GM21423 (cell line): Measurements from ENCODE around the gene ZDHHC14.

Experiments
- ATAC-seq: cut with Tn5 transposase; IDR thresholded peaks from one replicate; pipeline ENCODE4 v1.9.1; 2021; ENCODE audit warnings: mild to moderate bottlenecking, moderate library complexity; ENCODE audit not compliant: unreplicated experiment

ZDHHC14 gene

DNA sequence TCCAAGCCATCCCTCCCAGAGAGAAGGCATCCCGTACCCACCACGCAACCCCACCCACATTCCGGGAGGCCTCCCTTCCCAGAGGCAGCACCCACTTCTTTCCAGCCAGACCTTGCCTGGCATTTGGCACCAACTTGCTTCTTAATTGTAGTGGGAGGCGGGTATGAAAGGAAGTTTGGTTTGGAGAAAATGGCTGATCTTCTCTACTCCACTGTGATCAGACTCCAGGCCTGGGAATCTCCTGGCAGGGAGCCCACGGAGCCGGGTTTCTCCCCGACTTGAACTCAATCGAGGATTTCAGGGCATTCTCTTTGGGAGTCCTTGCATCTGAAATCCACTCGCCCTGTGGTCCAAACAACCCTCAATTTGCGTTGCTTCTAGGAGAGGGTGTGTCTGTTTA, 107.1 kb downstream of the ZDHHC14 start:
- no peak for ATAC-seq

DNA sequence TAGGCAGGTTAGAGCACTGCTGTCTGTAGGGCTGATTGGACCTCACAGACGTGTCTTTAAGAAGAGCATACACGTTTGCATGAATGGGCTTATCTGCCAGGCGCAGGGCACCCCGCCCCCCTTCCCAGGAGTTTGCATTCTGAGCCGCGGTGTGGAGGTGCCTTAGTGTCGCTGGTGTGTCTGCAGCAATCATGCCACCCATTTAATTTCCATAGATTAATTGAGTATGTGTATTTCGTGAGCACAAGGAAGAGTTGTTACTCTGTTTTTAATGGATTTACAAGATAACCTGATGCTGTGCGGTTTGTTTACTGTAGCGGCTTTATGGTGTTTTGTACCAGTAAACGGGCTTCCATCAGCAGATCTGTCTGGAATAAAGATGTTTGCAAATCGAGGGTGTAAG, 107.7 kb downstream of the ZDHHC14 start:
- no peak for ATAC-seq

- no peak for ATAC-seq
Measured at GRCh38 chr6:157490611-157491269, 109.8 kb downstream of the ZDHHC14 start.

GRCh38 chr6:157491571-157492232, 110.7 kb downstream of the ZDHHC14 start:
- no peak for ATAC-seq

DNA sequence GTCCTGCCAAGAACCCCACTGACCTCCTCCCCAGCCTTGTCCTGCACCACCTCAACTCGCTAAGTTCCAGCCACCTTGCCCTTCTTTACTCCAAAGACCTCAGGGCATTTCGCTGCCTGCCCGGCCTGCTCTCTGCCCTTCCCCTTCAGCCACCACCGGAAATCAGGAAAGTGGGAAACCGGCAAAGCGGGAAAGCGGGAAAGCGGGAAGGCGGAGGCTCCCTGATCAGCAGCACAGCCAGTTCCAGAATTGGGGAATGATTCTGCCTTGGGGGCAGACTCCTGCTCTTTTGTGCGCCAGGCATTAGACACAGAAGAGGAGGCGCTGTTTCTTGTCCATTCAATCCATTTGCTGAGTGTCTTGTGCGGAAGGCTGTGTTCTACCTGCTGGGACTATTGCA, 111.3 kb downstream of the ZDHHC14 start:
- no peak for ATAC-seq

DNA sequence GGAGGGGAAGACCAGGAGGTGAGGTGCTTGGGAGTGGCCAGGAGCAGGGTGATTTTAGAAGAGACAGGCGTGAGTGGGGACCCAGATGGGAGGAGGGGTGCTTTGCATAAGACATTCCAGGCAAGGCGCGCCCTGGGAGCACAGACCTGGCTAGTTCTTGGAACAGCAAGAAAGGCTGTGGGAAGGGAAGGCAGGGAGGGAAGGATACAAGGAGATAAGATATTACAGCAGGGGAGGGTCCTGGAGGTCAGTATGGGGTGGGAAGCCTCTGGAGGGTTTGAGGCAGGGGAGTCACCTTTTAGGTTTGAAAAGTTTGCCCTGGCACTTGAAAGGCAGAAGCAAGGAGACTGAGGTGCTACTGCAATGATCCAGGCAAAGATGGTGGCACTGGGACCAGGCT, 111.8 kb downstream of the ZDHHC14 start:
- ATAC-seq = no peak

DNA sequence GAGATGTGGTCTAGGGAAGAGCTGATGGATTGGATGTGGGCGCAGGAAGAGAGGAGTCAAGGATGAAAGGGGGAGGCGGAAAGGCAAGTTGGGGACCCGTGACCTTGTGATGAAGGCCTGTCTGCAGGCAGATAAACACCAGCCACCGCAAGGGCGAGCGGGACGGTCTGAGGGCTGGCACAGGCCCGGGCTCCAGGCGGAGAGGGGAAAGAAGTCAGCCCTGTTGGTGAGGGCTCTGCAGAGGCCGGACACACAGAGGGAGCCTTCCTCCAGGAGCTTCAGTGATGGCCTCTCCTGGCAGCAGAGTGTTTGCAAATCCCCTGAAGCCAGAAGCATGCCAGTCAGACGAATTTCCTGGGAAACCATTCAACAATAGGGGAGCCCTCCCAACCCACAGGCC, 112.2 kb downstream of the ZDHHC14 start:
- ATAC-seq = no peak

- no peak for ATAC-seq
Measured at GRCh38 chr6:157493576-157493975, 112.6 kb downstream of the ZDHHC14 start.

- no peak for ATAC-seq
Measured at GRCh38 chr6:157494132-157494710, 113.2 kb downstream of the ZDHHC14 start.

DNA sequence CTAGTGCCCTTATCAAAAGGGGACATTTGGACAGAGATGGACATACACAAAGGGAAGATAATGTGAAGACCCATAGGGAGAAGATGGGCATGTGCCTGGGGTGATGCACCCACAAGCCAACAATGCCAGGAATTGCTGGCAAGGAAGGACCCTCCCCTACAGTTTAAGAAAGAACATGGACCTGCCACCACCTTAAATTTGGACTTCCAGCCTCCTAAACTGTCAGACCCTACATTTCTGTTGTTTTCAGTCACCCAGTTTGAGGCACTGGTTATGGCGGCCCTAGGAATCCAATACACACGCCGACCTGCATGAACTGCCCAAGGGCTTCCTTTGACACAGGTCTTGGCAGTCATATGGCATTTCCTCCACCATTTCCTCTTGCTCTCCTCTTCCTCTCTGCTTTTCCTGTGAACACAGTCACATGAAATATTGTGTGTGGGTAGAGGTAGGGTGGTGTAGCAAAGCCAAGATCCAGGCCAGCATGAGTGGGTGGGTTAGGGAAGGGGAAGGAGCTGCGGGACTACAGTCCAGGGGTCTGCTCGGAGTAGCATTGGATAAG, 115.6 kb downstream of the ZDHHC14 start:
- ATAC-seq = no peak

DNA sequence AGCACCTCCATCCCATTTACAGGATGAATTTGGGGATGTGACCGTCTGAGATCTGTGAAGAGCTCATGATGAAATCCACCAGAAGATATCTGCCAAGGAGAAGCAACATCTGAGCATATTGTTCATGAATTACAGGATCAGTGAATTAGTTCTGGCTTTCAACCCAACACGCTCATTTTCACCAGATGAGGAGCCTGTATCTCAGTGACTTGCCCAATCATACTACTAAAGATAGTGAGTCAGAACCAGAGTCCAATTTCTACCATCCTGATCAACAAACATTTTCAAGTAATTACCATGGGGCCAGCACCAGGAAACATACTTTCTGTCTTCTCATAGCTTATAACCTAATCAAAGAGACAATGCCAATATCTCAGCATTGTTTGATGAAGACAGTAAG, 116.6 kb downstream of the ZDHHC14 start:
- ATAC-seq = no peak

- ATAC-seq = no peak
Measured at GRCh38 chr6:157498817-157499216, 117.8 kb downstream of the ZDHHC14 start.

DNA sequence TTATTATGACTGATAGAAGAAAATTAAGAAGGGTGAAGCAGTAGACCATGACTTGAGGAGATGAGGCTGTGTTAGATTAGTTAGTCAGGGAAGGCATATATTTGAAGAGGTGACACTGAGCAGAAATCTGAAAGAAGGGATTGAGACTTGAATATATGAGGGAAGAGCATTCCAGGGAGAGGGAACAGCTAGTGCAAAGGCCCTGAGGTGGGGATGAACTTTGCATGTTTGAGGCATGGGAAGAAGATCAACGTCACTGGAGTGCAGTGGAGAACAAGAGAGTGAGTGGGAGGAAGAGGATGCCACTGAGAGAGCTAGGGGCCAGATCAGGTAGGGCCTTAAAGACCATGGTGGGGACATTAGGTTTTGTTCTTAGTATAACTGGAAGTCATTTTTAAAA, 119.0 kb downstream of the ZDHHC14 start:
- no peak for ATAC-seq

GRCh38 chr6:157503018-157503747, 122.2 kb downstream of the ZDHHC14 start:
- ATAC-seq = no peak

GRCh38 chr6:157505912-157506491, 125.0 kb downstream of the ZDHHC14 start:
- ATAC-seq = no peak

- ATAC-seq = no peak
Measured at GRCh38 chr6:157510323-157511188, 129.6 kb downstream of the ZDHHC14 start.

GRCh38 chr6:157511682-157512381, 130.8 kb downstream of the ZDHHC14 start:
- ATAC-seq = no peak

DNA sequence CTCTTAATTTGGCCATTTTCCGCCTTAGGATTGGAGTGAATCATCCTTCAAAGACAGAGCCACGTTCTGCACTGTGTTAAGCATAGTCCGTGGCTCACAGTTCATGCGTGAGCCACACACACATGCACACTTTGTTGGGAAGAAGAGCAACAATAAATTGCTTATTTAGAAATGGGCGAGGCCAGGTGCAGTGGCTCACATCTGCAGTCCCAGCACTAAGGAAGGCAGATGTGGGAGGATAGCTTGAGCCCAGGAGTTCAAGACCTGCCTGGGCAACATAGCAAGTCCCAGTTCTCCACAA, 131.3 kb downstream of the ZDHHC14 start:
- ATAC-seq = no peak

GRCh38 chr6:157513004-157513603, 132.1 kb downstream of the ZDHHC14 start:
- ATAC-seq = no peak
